Esophagus (tissue), 2 donors: Measurements from ENCODE around the gene FGD6. TPM values are rescaled to one million over a fixed set of nuclear protein-coding genes. Genes with fewer than 3 reads are reported as not detected.
A peak's percentile ranks its signal among the peaks of the same experiment; 100 is the strongest.
"Not testable (repeated sequence)": the region's sequence is repeated elsewhere in the genome, so short reads cannot be mapped to it uniquely, and the experiment has no call there.

Experiments used
- H3K27ac ChIP-seq, 2 donors: one replicate each; pipeline ENCODE4 v1.5.1; 2013; ENCODE audit warnings: low read depth in 2 of 2, mild to moderate bottlenecking in 2 of 2, inconsistent platforms in 1 of 2, low read length in 1 of 2, moderate library complexity in 1 of 2
- H3K27me3 ChIP-seq, 2 donors: one replicate each; pipeline ENCODE4 v1.6.1; 2013; ENCODE audit warnings: low read length in 2 of 2, control low read depth in 1 of 2, mild to moderate bottlenecking in 1 of 2; ENCODE audit not compliant: insufficient read depth in 2 of 2, control insufficient read depth in 1 of 2
- H3K36me3 ChIP-seq, 2 donors: one replicate each; pipeline ENCODE4 v1.6.1; 2013; ENCODE audit warnings: low read length in 1 of 2; ENCODE audit not compliant: control insufficient read depth in 2 of 2, insufficient read depth in 2 of 2
- H3K4me1 ChIP-seq, 2 donors: one replicate each; pipeline ENCODE4 v1.6.1; 2013; ENCODE audit warnings: low read length in 1 of 2; ENCODE audit not compliant: control insufficient read depth in 2 of 2, insufficient read depth in 2 of 2
- H3K4me3 ChIP-seq, 2 donors: one replicate each; pipeline ENCODE4 v1.5.1; 2013; ENCODE audit warnings: low read length in 2 of 2, mild to moderate bottlenecking in 2 of 2, low read depth in 1 of 2, moderate library complexity in 1 of 2
- H3K9me3 ChIP-seq, 2 donors: one replicate each; pipeline ENCODE4 v1.6.1; 2013; ENCODE audit warnings: mild to moderate bottlenecking in 2 of 2, low read depth in 1 of 2, low read length in 1 of 2, moderate library complexity in 1 of 2; ENCODE audit not compliant: control insufficient read depth in 2 of 2, insufficient read depth in 1 of 2
- WGBS, 2 donors: extraction: QIAGEN DNeasy Blood & Tissue Kit; methylation state at CpG; one replicate each; pipeline ENCODE4 v1.1.7; 2013; 5-methylcytosine and 5-hydroxymethylcytosine counted together
- polyA plus RNA-seq, 2 donors: library from polyadenylated mRNA; stranded (reverse); fragments of 200-250 nt; gene quantifications; one replicate each; pipeline ENCODE4 v1.2.3, GENCODE V29; 2013
- donor health status: healthy with polysubstance abuse.
- donor health status: Bipolar disorder and iron deficiency.

The FGD6 gene
- polyA plus RNA-seq, 2 donors, result 2.2 to 2.3 TPM

DNA sequence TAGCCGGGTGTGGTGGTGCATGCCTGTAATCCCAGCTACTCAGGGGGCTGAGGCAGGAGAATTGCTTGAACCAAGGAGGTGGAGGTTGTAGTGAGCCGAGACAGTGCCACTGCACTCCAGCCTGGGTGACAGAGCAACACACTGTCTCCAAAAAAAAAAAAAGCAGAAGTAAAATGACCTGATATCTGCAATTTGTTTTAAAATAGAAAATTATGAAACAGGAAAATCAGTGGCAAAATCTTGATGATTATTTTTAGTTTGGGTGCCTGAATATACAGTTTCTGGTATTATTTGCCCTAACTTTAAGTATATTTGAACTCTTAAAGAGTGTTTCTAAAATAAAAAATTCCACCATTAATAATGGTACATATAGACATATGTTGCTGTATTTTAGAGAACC, 121.4 kb downstream of the FGD6 start:
- not testable (repeated sequence) for H3K4me3 ChIP-seq, H3K4me1 ChIP-seq, H3K27me3 ChIP-seq, H3K36me3 ChIP-seq, H3K9me3 ChIP-seq, H3K27ac ChIP-seq
- WGBS, 2 donors, result 88 to 90% methylated on average over 2 of the region's 2 CpGs

DNA sequence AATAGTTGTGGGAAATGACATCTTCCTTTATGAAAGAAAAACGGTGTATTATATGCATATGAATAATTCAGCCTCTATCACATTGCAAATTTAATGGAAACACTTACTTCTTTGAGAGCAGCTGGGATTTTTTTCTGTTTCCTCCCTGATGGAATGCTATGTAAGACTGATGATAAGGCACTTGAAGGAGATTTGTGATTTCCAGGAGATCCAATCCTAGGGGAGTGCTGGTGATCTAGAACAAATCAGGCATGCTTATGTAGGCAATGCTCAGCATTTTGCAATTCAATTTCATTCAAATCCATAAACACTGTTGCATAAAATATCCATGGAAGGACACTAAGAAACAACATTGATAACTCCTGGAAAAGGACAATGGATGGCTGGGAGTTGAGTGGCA, 127.8 kb downstream of the FGD6 start:
- WGBS, 2 donors, result 75 to 77% methylated on average over 1 of the region's 1 CpG
- H3K9me3 ChIP-seq, result no peaks in the 10 kb centered on the region
- no peaks in the 10 kb centered on the region for H3K4me1 ChIP-seq
- peaks cover 0 to 4% of the 10 kb centered on the region in 2 donors for H3K36me3 ChIP-seq
- no peak overlapping the region for H3K27ac ChIP-seq
- no peaks in the 10 kb centered on the region for H3K27me3 ChIP-seq
- H3K4me3 ChIP-seq, result no peak overlapping the region

DNA sequence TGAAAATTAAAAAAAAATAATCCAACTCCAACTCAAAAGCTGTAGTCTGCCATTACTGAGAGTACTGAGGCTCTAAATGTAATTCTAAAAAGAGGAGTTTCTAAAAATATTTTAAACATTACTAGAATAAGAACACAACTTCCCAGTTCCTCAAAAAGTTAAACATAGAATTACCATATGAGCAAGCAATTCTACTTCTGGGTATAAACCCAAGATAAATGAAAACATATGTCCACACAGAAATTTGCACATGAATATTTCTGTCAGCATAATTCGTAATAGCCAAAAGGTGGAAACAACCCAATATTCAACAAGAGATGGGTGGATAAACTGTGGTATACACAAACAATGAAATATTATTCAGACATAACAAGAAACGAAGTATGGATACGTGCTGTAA, 128.9 kb downstream of the FGD6 start:
- WGBS, 2 donors, result 83 to 85% methylated on average over 3 of the region's 3 CpGs
- Histone ChIP-seq H3K36me3 (peaks cover 0 to 4% of the 10 kb centered on the region in 2 donors), H3K4me3 (no peak overlapping the region), H3K27me3 (no peaks in the 10 kb centered on the region), H3K4me1 (no peaks in the 10 kb centered on the region), H3K27ac (no peak overlapping the region), H3K9me3 (no peaks in the 10 kb centered on the region)

DNA sequence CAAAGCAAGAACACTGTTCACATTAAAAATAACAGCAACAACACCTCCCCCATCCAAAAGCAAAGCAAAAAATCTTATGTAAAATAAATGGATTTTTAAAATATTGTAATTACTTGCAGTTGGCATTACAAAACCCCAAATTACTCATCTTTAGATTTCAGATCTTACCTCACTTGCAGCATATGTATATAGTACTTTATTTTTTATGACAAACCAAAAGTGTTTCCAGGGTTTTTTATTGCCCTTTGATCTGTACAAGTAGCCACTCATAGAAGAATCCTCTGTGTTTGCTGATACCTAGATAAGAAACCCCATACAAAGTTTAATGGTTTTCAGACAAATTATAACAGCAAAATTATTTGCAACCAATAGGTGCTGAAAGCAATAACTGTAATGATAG, 131.7 kb downstream of the FGD6 start:
- H3K4me1 ChIP-seq, result no peaks in the 10 kb centered on the region
- no peaks in the 10 kb centered on the region for H3K9me3 ChIP-seq
- no peak overlapping the region for H3K4me3 ChIP-seq
- no peaks in the 10 kb centered on the region for H3K27me3 ChIP-seq
- H3K36me3 ChIP-seq, result no peaks in the 10 kb centered on the region
- no peak overlapping the region for H3K27ac ChIP-seq

DNA sequence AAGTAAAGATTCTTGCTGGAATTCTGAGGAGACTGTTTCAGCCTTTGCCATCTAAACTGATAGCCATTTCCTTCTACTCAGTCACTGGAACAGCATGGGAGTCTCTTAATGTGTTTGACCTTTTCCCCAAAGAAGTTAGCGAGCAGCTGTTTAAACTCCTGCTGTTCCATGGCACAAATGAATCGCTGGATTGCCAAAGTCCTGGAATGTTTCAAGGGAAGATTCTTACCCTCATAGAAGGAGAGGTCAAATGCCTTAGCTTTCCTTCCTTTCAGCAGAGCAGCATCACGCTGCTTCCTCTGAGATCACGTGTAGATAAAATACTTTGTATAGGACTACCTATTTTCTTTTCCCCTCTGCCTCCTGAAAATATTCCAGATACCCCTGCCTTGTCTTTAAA, 133.3 kb downstream of the FGD6 start:
- Histone ChIP-seq H3K27me3 (no peaks in the 10 kb centered on the region), H3K4me3 (no peak overlapping the region), H3K36me3 (no peaks in the 10 kb centered on the region), H3K4me1 (no peaks in the 10 kb centered on the region), H3K9me3 (no peaks in the 10 kb centered on the region), H3K27ac (no peak overlapping the region)
- 42 to 51% methylated on average over 4 of the region's 4 CpGs for WGBS, 2 donors

DNA sequence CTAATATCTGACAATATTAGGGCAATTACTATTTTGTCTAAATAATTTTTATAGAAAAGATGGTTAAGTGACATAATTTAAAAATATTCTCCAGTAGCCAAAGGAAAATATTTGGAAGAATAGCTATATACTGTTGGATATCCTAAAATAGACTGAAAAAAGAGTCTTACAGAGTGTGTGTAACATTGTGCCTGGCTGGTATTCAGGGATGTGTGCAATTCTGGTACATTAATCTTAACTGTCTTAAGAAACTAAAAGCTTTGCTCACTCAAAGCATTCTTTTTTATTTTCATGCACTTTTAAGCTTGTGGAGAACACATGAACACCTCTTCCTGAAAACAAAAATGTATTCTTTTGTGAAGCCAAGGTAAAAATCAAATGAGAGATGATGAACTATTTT, 133.8 kb downstream of the FGD6 start:
- Histone ChIP-seq H3K27me3 (no peaks in the 10 kb centered on the region), H3K4me3 (no peak overlapping the region), H3K4me1 (no peaks in the 10 kb centered on the region), H3K36me3 (no peaks in the 10 kb centered on the region), H3K9me3 (no peaks in the 10 kb centered on the region), H3K27ac (no peak overlapping the region)

DNA sequence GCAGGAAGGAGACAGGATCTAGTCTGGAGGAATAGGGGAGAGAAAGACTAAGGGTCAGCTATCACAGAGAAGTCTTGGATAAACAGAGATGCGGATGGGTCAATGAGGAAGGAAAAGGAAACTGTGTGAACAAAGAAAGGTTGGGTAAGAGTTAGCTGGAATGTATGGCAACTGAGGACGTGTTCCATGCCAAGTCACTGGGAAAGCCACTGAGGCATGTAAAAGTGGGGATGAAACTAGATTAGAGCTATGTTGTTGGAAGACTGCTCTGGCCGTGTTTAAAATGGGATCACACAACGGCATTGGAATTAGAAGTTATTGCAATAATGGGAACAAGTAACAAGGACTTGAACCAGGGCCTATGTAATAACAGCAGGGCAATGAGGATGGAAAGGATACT, 139.9 kb downstream of the FGD6 start:
- Histone ChIP-seq H3K4me1 (no peaks in the 10 kb centered on the region), H3K36me3 (no peaks in the 10 kb centered on the region), H3K27ac (no peak overlapping the region), H3K9me3 (no peaks in the 10 kb centered on the region), H3K4me3 (no peak overlapping the region), H3K27me3 (no peaks in the 10 kb centered on the region)
- WGBS, 2 donors, result 56% methylated on average over 4 of the region's 4 CpGs

DNA sequence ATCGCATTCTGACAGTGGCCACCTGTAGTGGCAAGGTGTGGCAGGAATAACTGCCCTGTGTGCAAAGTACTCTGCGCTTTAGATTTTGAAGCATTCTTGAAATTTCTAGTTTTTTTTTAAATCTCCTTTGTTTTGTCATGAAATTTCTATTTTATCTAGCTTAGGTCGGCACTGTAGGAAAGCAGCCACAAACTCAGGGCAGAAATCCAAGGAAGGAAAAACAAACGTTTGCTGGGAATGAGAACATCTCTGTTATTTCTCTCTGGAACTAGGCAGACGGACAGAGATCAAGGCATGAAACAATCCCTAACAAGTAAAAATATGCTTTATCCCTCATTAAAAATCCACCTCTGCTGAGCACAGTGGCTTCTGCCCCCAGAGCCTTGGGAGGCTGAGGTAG, 142.5 kb downstream of the FGD6 start:
- no peaks in the 10 kb centered on the region for H3K27me3 ChIP-seq
- H3K9me3 ChIP-seq, result no peaks in the 10 kb centered on the region
- no peaks in the 10 kb centered on the region for H3K36me3 ChIP-seq
- H3K27ac ChIP-seq, result peak overlapping the region; percentile 9 to 10
- 58 to 65% methylated on average over 5 of the region's 5 CpGs for WGBS, 2 donors
- no peak overlapping the region for H3K4me3 ChIP-seq
- no peaks in the 10 kb centered on the region for H3K4me1 ChIP-seq

DNA sequence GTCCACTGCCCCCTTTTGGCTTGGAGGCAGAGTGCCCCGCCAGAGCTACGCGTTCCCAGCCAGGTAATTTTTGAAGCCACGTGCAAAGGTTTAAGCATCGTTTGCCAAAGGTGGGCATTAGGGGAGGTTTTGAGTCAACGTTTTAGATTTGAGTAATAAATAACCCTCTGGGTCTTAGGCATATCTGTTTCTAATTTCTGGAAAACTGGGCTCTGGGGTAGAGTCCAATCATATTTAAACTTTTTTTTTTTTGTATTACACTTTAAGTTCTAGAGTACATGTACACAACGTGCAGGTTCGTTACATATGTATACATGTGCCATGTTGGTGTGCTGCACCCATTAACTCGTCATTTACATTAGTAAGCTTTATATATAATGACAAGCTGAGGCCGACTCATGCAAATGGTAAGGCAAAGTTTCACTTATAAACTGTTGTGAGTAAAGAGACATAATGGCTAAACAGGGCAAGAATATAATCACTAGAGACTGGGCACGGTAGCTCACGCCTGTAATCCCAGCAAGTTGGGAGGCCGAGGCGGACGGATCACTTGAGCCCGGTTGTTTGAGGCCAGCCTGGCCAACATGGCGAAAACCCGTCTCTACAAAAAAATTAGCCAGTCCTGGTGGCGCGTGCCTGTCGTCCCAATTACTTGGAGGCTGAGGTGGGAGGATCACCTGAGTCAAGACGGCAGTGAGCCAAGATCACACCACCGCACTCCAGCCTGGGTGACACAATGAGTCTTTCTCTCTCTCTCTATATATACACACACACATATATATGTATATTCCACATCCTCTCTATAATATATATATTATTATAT, 143.4 kb downstream of the FGD6 start:
- H3K4me3 ChIP-seq, result peak overlapping the region; percentile 73 to 90
- peak overlapping the region in 1 of 2 donors; percentile 82 for H3K27ac ChIP-seq
- H3K27me3 ChIP-seq, result no peaks in the 10 kb centered on the region
- 59 to 61% methylated on average over 23 of the region's 23 CpGs for WGBS, 2 donors
- no peaks in the 10 kb centered on the region for H3K36me3 ChIP-seq
- H3K4me1 ChIP-seq, result no peaks in the 10 kb centered on the region
- no peaks in the 10 kb centered on the region for H3K9me3 ChIP-seq
